ENCODE data around the gene TBC1D20. TPM values are rescaled to one million over a fixed set of nuclear protein-coding genes. Genes with fewer than 3 reads are reported as not detected.
A peak's percentile ranks its signal among the peaks of the same experiment; 100 is the strongest.

Gene TBC1D20
- total RNA-seq, 1 experiment from 2014 or later = 33.0 TPM

DNA sequence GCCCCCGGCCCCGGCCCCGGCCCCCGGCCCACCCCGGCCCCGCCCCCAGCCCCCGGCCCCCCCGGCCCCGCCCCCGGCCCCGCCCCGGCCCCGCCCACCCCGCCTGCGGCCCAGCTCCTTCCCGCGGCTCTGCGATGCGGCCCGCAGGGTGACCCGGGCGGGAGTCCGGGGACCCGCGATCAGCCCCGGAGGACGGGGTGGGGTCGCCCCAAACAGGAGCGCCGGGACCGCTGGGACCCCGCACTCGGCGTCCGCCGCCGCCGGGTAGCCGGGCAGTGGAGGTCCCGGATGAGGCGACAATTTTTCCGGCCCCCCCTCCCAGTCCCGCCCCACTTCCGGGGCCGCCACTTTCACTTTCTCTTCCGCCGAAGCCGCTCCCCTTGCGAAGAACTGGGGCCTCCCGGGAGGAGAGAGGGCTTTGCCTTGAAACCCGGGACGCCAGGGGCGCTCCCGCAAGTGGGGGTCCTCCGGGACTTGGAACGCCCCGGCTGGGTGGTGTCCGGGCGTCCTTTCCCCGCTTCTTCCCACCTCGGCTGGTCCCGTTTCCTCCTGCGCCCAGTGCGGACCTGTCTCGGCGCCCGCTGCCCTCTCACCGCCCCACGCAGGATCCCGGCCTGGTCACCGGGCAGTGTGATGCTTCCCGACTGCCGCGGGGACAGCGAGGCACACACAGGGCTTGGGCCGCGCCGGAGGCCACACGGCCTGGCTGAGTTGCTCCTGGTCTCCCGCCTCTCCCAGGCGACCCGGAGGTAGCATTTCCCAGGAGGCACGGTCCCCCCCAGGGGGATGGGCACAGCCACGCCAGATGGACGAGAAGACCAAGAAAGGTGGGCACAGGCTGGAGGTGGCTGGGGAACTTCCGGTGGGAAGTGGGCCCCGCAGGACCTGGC lies 54.1 kb downstream of the TBC1D20 start, which contains the start of gene RBCK1:
Gene RBCK1, plus strand, starts transcription at position 347 of the 890 bp plus-strand sequence. Its CDS starts 459 bp downstream, at position 806.
- Histone ChIP-seq H3K4me3 (peak within 1 kb of the TSS; percentile 95), H3K36me3 (peaks cover 16% of the 10 kb centered on the region), H3K4me1 (0 out of 2 replicates have a peak, but pooled peaks cover 3% of the 10 kb centered on the region), H3K27ac (peak within 1 kb of the TSS; percentile 95), H3K9me3 (replicated peaks) (no peaks in the 10 kb centered on the region), H3K27me3 (no peaks in the 10 kb centered on the region)
- DNase-seq = peak; percentile 83 to 86

- no peaks in the 10 kb centered on the region for H3K27me3 ChIP-seq
- peak overlapping the region; percentile 95 for H3K4me3 ChIP-seq
- peaks cover 16% of the 10 kb centered on the region for H3K36me3 ChIP-seq
- no peaks in the 10 kb centered on the region for H3K9me3 ChIP-seq (replicated peaks)
- no peak overlapping the region for H3K27ac ChIP-seq
- 0 out of 2 replicates have a peak, but pooled peaks cover 3% of the 10 kb centered on the region for H3K4me1 ChIP-seq
- DNase-seq = peak; percentile 86
Measured at GRCh38 chr20:407133-407952, 55.0 kb downstream of the TBC1D20 start.

GRCh38 chr20:406200-407132 lies 55.9 kb downstream of the TBC1D20 start:
- Histone ChIP-seq H3K36me3 (peaks cover 11% of the 10 kb centered on the region), H3K4me3 (no peak overlapping the region), H3K27ac (no peak overlapping the region), H3K4me1 (0 out of 2 replicates have a peak, but pooled peaks cover 3% of the 10 kb centered on the region), H3K27me3 (no peaks in the 10 kb centered on the region), H3K9me3 (replicated peaks) (no peaks in the 10 kb centered on the region)
- no peak for DNase-seq

DNA sequence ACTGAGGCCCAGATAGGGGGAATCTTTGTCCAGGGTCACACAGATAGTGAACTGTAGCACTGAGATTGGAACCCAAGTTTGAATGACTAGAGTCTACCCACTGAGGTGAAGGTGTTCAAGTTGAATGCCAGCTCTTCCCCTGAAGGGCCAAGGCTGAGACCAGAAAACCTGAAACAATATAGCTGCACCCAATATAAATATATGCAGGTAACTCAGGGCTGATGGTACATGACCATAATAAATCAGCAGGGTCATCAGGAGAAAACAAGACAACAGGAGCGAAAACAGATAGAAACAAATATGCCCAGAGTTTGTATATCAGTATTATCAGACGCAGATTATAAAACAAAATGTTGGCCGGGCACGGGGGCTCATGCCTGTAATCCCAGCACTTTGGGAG lies 58.2 kb downstream of the TBC1D20 start:
- H3K27me3 ChIP-seq = no peaks in the 10 kb centered on the region
- no peaks in the 10 kb centered on the region for H3K36me3 ChIP-seq
- no peaks in the 10 kb centered on the region for H3K9me3 ChIP-seq (replicated peaks)
- H3K4me1 ChIP-seq = peaks cover 11% of the 10 kb centered on the region
- H3K4me3 ChIP-seq = no peak overlapping the region
- H3K27ac ChIP-seq = no peak overlapping the region
- DNase-seq = no peak

- Histone ChIP-seq H3K27me3 (no peaks in the 10 kb centered on the region), H3K36me3 (no peaks in the 10 kb centered on the region), H3K9me3 (replicated peaks) (no peaks in the 10 kb centered on the region), H3K27ac (no peak overlapping the region), H3K4me1 (peaks cover 11% of the 10 kb centered on the region), H3K4me3 (no peak overlapping the region)
- no peak for DNase-seq
Measured at GRCh38 chr20:403582-403957, 58.8 kb downstream of the TBC1D20 start.

- Histone ChIP-seq H3K9me3 (replicated peaks) (no peaks in the 10 kb centered on the region), H3K27me3 (no peaks in the 10 kb centered on the region), H3K36me3 (no peaks in the 10 kb centered on the region), H3K4me3 (no peak overlapping the region), H3K4me1 (peaks cover 11% of the 10 kb centered on the region), H3K27ac (no peak overlapping the region)
- DNase-seq = no peak
Measured at GRCh38 chr20:402898-403581, 59.3 kb downstream of the TBC1D20 start.

GRCh38 chr20:402496-402885 lies 59.8 kb downstream of the TBC1D20 start:
- H3K27me3 ChIP-seq = no peaks in the 10 kb centered on the region
- no peaks in the 10 kb centered on the region for H3K36me3 ChIP-seq
- no peaks in the 10 kb centered on the region for H3K9me3 ChIP-seq (replicated peaks)
- H3K27ac ChIP-seq = no peak overlapping the region
- peaks cover 11% of the 10 kb centered on the region for H3K4me1 ChIP-seq
- H3K4me3 ChIP-seq = no peak overlapping the region
- no peak for DNase-seq

GRCh38 chr20:401682-402495 lies 60.4 kb downstream of the TBC1D20 start:
- Histone ChIP-seq H3K9me3 (replicated peaks) (no peaks in the 10 kb centered on the region), H3K27ac (no peak overlapping the region), H3K4me3 (no peak overlapping the region), H3K27me3 (no peaks in the 10 kb centered on the region), H3K36me3 (no peaks in the 10 kb centered on the region), H3K4me1 (peaks cover 11% of the 10 kb centered on the region)
- no peak for DNase-seq

DNA sequence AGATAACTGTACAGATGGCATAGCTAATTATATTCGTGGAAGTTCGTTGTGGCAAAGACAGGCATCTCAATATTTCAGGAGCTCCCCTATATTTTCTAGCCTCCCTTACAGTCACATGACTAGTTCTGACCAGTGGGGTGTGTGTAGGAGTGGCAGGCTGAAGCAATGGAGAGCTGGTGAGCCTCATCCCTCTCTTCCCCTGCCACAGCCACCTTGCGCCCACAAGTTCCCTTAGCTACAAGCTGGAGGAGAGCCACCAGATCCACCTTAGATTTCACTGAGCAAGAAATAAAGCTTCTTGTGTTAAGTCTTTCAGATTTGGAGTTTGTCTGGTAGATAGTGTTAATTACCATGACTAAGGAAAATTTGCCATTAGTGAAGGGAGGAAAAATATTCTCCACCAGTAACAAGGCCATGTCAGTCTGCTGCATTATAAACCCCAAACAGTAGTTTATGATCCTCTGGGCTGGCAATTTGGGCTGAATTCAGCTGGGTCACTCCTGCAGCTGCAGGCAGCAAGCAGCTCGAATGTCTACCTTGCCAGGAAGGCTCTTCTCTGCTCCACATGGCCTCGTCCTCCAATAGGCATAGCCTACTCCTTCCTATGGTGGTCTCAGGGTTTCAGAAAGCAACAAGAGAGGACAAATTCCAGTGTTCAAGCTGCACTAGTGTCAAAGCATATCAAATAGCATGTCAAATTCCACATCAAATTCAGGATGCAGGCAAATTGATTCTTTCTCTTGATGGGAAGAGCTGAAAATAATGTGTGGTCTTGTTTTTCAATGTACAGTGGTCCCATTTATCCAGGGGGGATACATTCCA lies 61.7 kb downstream of the TBC1D20 start:
- H3K4me1 ChIP-seq = peaks cover 11% of the 10 kb centered on the region
- H3K9me3 ChIP-seq (replicated peaks) = no peaks in the 10 kb centered on the region
- no peaks in the 10 kb centered on the region for H3K36me3 ChIP-seq
- peak overlapping the region; percentile 38 for H3K27ac ChIP-seq
- peak; percentile 37 to 58 for DNase-seq
- H3K4me3 ChIP-seq = no peak overlapping the region
- no peaks in the 10 kb centered on the region for H3K27me3 ChIP-seq

GRCh38 chr20:400128-400453 lies 62.2 kb downstream of the TBC1D20 start:
- Histone ChIP-seq H3K36me3 (no peaks in the 10 kb centered on the region), H3K27me3 (no peaks in the 10 kb centered on the region), H3K9me3 (replicated peaks) (no peaks in the 10 kb centered on the region), H3K27ac (no peak overlapping the region; the same call in 1 of the 2 replicates), H3K4me3 (no peak overlapping the region), H3K4me1 (peaks cover 11% of the 10 kb centered on the region)
- DNase-seq = no peak

- Histone ChIP-seq H3K27ac (no peak overlapping the region), H3K4me1 (peaks cover 11% of the 10 kb centered on the region), H3K27me3 (no peaks in the 10 kb centered on the region), H3K9me3 (replicated peaks) (no peaks in the 10 kb centered on the region), H3K4me3 (no peak overlapping the region), H3K36me3 (0 out of 2 replicates have a peak, but pooled peaks cover 3% of the 10 kb centered on the region)
- DNase-seq = peak in 1 of 2 experiments; percentile 14
Measured at GRCh38 chr20:399182-399707, 63.1 kb downstream of the TBC1D20 start.

DNA sequence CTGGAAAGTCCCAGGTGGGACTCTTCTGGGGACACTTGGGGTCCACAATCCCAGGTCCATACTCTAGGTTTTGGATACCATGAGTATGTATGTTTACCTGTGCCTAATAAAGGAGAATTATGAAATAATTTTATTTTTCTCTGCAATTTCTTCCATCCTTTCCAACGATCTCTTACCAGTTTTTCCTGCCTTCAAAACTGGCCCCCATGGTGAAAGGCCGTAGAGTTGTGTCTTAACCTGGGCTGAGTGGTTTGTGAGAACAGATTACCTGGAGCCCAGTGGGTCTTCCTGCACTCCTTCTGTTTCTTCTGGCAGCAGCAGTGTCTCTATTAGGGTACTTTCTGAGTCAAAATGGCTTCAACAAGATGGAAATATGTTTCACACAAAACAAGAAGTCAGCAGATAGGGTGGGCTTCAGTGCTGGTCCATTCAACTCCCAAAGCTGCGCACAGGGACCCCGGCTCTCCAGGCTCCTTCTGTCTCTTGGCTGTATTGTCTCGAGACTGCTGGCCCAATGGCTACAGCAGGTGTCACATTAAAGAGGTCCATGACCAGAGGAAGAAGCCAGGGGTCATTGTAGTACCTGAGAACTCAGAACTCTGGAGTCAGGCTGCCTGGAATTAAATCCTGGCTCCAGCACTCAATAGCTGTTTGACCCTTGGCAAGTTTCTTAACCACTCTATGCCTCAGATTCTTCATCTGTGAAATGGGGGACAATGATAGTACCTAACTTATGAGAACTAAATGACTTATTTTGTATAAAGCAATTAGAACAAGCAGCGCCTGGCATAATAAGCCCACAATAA lies 64.7 kb downstream of the TBC1D20 start:
- Histone ChIP-seq H3K4me1 (peaks cover 11% of the 10 kb centered on the region), H3K36me3 (0 out of 2 replicates have a peak, but pooled peaks cover 5% of the 10 kb centered on the region), H3K4me3 (no peak overlapping the region), H3K27ac (no peak overlapping the region), H3K27me3 (no peaks in the 10 kb centered on the region), H3K9me3 (replicated peaks) (no peaks in the 10 kb centered on the region)
- DNase-seq = no peak

Data from SJCRH30 (cell line).